ENCODE measurements around the gene ARSB.
"Not testable (repeated sequence)": the region's sequence is repeated elsewhere in the genome, so short reads cannot be mapped to it uniquely, and the experiment has no call there.

Gene ARSB

GRCh38 chr5:78922879-78923621 is 62.1 kb downstream of the ARSB start:
- no peaks in the 10 kb centered on the region for H3K36me3 ChIP-seq (ENCODE audit: control insufficient read depth, insufficient read depth, low read length)
- no peak overlapping the region for H3K27ac ChIP-seq (ENCODE audit: low read depth, low read length)
- H3K4me3 ChIP-seq (ENCODE audit: low read length): no peak overlapping the region
- H3K27me3 ChIP-seq (ENCODE audit: control insufficient read depth, insufficient read depth, low read length): no peaks in the 10 kb centered on the region
- H3K9ac ChIP-seq (ENCODE audit: low read length): no peak overlapping the region
- no peaks in the 10 kb centered on the region for H3K4me1 ChIP-seq (ENCODE audit: control insufficient read depth, insufficient read depth, low read length)

- Histone ChIP-seq H3K27ac (ENCODE audit: low read depth, low read length) (no peak overlapping the region), H3K36me3 (ENCODE audit: control insufficient read depth, insufficient read depth, low read length) (no peaks in the 10 kb centered on the region), H3K4me3 (ENCODE audit: low read length) (no peak overlapping the region), H3K4me1 (ENCODE audit: control insufficient read depth, insufficient read depth, low read length) (no peaks in the 10 kb centered on the region), H3K27me3 (ENCODE audit: control insufficient read depth, insufficient read depth, low read length) (no peaks in the 10 kb centered on the region), H3K9ac (ENCODE audit: low read length) (no peak overlapping the region)
Observed at GRCh38 chr5:78920604-78921003, 64.5 kb downstream of the ARSB start.

GRCh38 chr5:78919796-78920195 is 65.3 kb downstream of the ARSB start:
- no peak overlapping the region for H3K27ac ChIP-seq (ENCODE audit: low read depth, low read length)
- no peaks in the 10 kb centered on the region for H3K4me1 ChIP-seq (ENCODE audit: control insufficient read depth, insufficient read depth, low read length)
- H3K27me3 ChIP-seq (ENCODE audit: control insufficient read depth, insufficient read depth, low read length): no peaks in the 10 kb centered on the region
- H3K9ac ChIP-seq (ENCODE audit: low read length): no peak overlapping the region
- no peaks in the 10 kb centered on the region for H3K36me3 ChIP-seq (ENCODE audit: control insufficient read depth, insufficient read depth, low read length)
- H3K4me3 ChIP-seq (ENCODE audit: low read length): no peak overlapping the region

- H3K27ac ChIP-seq (ENCODE audit: low read depth, low read length): no peak overlapping the region
- peaks cover 9% of the 10 kb centered on the region for H3K4me1 ChIP-seq (ENCODE audit: control insufficient read depth, insufficient read depth, low read length)
- no peak overlapping the region for H3K9ac ChIP-seq (ENCODE audit: low read length)
- no peaks in the 10 kb centered on the region for H3K27me3 ChIP-seq (ENCODE audit: control insufficient read depth, insufficient read depth, low read length)
- no peak overlapping the region for H3K4me3 ChIP-seq (ENCODE audit: low read length)
- no peaks in the 10 kb centered on the region for H3K36me3 ChIP-seq (ENCODE audit: control insufficient read depth, insufficient read depth, low read length)
Observed at GRCh38 chr5:78916044-78916443, 69.1 kb downstream of the ARSB start.

GRCh38 chr5:78915170-78915569 is 69.9 kb downstream of the ARSB start:
- no peak overlapping the region for H3K9ac ChIP-seq (ENCODE audit: low read length)
- H3K27me3 ChIP-seq (ENCODE audit: control insufficient read depth, insufficient read depth, low read length): no peaks in the 10 kb centered on the region
- no peak overlapping the region for H3K27ac ChIP-seq (ENCODE audit: low read depth, low read length)
- H3K4me3 ChIP-seq (ENCODE audit: low read length): no peak overlapping the region
- no peaks in the 10 kb centered on the region for H3K36me3 ChIP-seq (ENCODE audit: control insufficient read depth, insufficient read depth, low read length)
- H3K4me1 ChIP-seq (ENCODE audit: control insufficient read depth, insufficient read depth, low read length): peaks cover 9% of the 10 kb centered on the region

GRCh38 chr5:78912811-78913210 is 72.3 kb downstream of the ARSB start:
- Histone ChIP-seq H3K36me3 (ENCODE audit: control insufficient read depth, insufficient read depth, low read length) (no peaks in the 10 kb centered on the region), H3K27me3 (ENCODE audit: control insufficient read depth, insufficient read depth, low read length) (no peaks in the 10 kb centered on the region), H3K4me1 (ENCODE audit: control insufficient read depth, insufficient read depth, low read length) (peaks cover 20% of the 10 kb centered on the region), H3K27ac (ENCODE audit: low read depth, low read length) (peak overlapping the region; percentile 69), H3K4me3 (ENCODE audit: low read length) (no peak overlapping the region), H3K9ac (ENCODE audit: low read length) (no peak overlapping the region)

GRCh38 chr5:78912085-78912771 is 72.9 kb downstream of the ARSB start:
- H3K9ac ChIP-seq (ENCODE audit: low read length): no peak overlapping the region
- no peak overlapping the region for H3K4me3 ChIP-seq (ENCODE audit: low read length)
- no peaks in the 10 kb centered on the region for H3K36me3 ChIP-seq (ENCODE audit: control insufficient read depth, insufficient read depth, low read length)
- H3K27ac ChIP-seq (ENCODE audit: low read depth, low read length): peak overlapping the region; percentile 69
- H3K27me3 ChIP-seq (ENCODE audit: control insufficient read depth, insufficient read depth, low read length): no peaks in the 10 kb centered on the region
- H3K4me1 ChIP-seq (ENCODE audit: control insufficient read depth, insufficient read depth, low read length): peaks cover 24% of the 10 kb centered on the region

- H3K4me1 ChIP-seq (ENCODE audit: control insufficient read depth, insufficient read depth, low read length): peaks cover 27% of the 10 kb centered on the region
- H3K4me3 ChIP-seq (ENCODE audit: low read length); H3K9ac ChIP-seq (ENCODE audit: low read length); H3K36me3 ChIP-seq (ENCODE audit: control insufficient read depth, insufficient read depth, low read length); H3K27me3 ChIP-seq (ENCODE audit: control insufficient read depth, insufficient read depth, low read length): not testable (repeated sequence)
- H3K27ac ChIP-seq (ENCODE audit: low read depth, low read length): peak overlapping the region; percentile 40
Observed at GRCh38 chr5:78909224-78909983, 75.7 kb downstream of the ARSB start.

- H3K9ac ChIP-seq (ENCODE audit: low read length): no peak overlapping the region
- H3K27ac ChIP-seq (ENCODE audit: low read depth, low read length): peak overlapping the region; percentile 68
- no peaks in the 10 kb centered on the region for H3K36me3 ChIP-seq (ENCODE audit: control insufficient read depth, insufficient read depth, low read length)
- H3K27me3 ChIP-seq (ENCODE audit: control insufficient read depth, insufficient read depth, low read length): no peaks in the 10 kb centered on the region
- peaks cover 27% of the 10 kb centered on the region for H3K4me1 ChIP-seq (ENCODE audit: control insufficient read depth, insufficient read depth, low read length)
- peak overlapping the region; percentile 25 for H3K4me3 ChIP-seq (ENCODE audit: low read length)
Observed at GRCh38 chr5:78908173-78909061, 76.7 kb downstream of the ARSB start.

- no peak overlapping the region for H3K9ac ChIP-seq (ENCODE audit: low read length)
- peaks cover 22% of the 10 kb centered on the region for H3K4me1 ChIP-seq (ENCODE audit: control insufficient read depth, insufficient read depth, low read length)
- H3K27ac ChIP-seq (ENCODE audit: low read depth, low read length): peak overlapping the region; percentile 68
- no peaks in the 10 kb centered on the region for H3K36me3 ChIP-seq (ENCODE audit: control insufficient read depth, insufficient read depth, low read length)
- H3K27me3 ChIP-seq (ENCODE audit: control insufficient read depth, insufficient read depth, low read length): no peaks in the 10 kb centered on the region
- H3K4me3 ChIP-seq (ENCODE audit: low read length): no peak overlapping the region
Observed at GRCh38 chr5:78907255-78907891, 77.7 kb downstream of the ARSB start.

- Histone ChIP-seq H3K36me3 (ENCODE audit: control insufficient read depth, insufficient read depth, low read length) (no peaks in the 10 kb centered on the region), H3K27ac (ENCODE audit: low read depth, low read length) (no peak overlapping the region), H3K27me3 (ENCODE audit: control insufficient read depth, insufficient read depth, low read length) (no peaks in the 10 kb centered on the region), H3K4me3 (ENCODE audit: low read length) (no peak overlapping the region), H3K9ac (ENCODE audit: low read length) (no peak overlapping the region), H3K4me1 (ENCODE audit: control insufficient read depth, insufficient read depth, low read length) (peaks cover 18% of the 10 kb centered on the region)
Observed at GRCh38 chr5:78905084-78905938, 79.8 kb downstream of the ARSB start.

Measured in rectal smooth muscle tissue (tissue), 1 donor.